Right lobe of liver (tissue), 6 donors: Measurements from ENCODE around the gene SLC2A4. TPM values are rescaled to one million over a fixed set of nuclear protein-coding genes. Genes with fewer than 3 reads are reported as not detected.

Experiments used
- ATAC-seq, 4 donors: fragments of 200-7000 bp; cut with Tn5 transposase; one replicate each; pipeline ENCODE4 v1.9.1; 2020; ENCODE audit warnings: mild to moderate bottlenecking in 4 of 4, moderate library complexity in 4 of 4
- DNase-seq, 3 donors: peaks; one replicate each; pipeline ENCODE4 v3.0.0-alpha.2; 2020
- H3K27ac ChIP-seq, 3 donors: fragments of 200-600 bp; one replicate each; pipeline ENCODE4 v1.8.0; 2022
- H3K27me3 ChIP-seq, 2 donors: fragments of 200-600 bp; one replicate each; pipeline ENCODE4 v1.8.0; 2022
- H3K36me3 ChIP-seq, 4 donors: fragments of 200-600 bp; sonication (generic) in 1 of 4; one replicate each; pipeline versions ENCODE4 v1.5.1 to v1.8.0; 2017 to 2022; ENCODE audit warnings: control low read depth in 1 of 4
- H3K4me1 ChIP-seq, 4 donors: fragments of 200-600 bp; sonication (generic) in 1 of 4; one replicate each; pipeline versions ENCODE4 v1.5.1 to v1.8.0; 2017 to 2022; ENCODE audit warnings: control low read depth in 1 of 4
- H3K4me3 ChIP-seq, 3 donors: fragments of 200-600 bp; one replicate each; pipeline ENCODE4 v1.8.0; 2022
- H3K9me3 ChIP-seq, 4 donors: fragments of 200-600 bp; sonication (generic) in 1 of 4; one replicate each; pipeline versions ENCODE4 v1.5.1 to v1.8.0; 2017 to 2022; ENCODE audit warnings: control low read depth in 1 of 4
- POLR2A ChIP-seq: fragments of 450-650 bp; IDR thresholded peaks from one replicate; pipeline ENCODE4 v1.6.1; 2017; ENCODE audit warnings: antibody characterized with exemption, mild to moderate bottlenecking
- WGBS: methylation state at CpG from one replicate; pipeline ENCODE4 v1.1.6; 2018; ENCODE audit warnings: low coverage, low lambda C conversion rate; ENCODE audit not compliant: insufficient coverage; ENCODE audit errors: missing lambda C conversion rate; 5-methylcytosine and 5-hydroxymethylcytosine counted together
- intact Hi-C, 2 donors: fragments of 100-400 bp; cut with DNase I; formaldehyde crosslinking; loops; one replicate each; pipeline versions ENCODE4 v1.11.2 to v1.14.1; 2022
- total RNA-seq, 6 experiments: library from RNA; depleted of rRNA in 2 of 6; stranded (reverse); fragments of >200 nt in 2 of 6; fragmentation: NEBNext Ultra II Directional in 3 of 6; extraction: Animal tissue kit (Norgen Biotek cat#: 25700) in 3 of 6; gene quantifications; one replicate each; pipeline versions ENCODE4 v1.1.0 to v1.2.4, GENCODE V29; 2016 to 2023
- TF ChIP-seq, protein P1 (sequence below), 4 donors: fragments of 200-600 bp in 3 of 4; fragments of 450-650 bp in 1 of 4; IDR thresholded peaks; one replicate each; pipeline versions ENCODE4 v1.5.1 to v1.8.0; 2016 to 2022; ENCODE audit warnings: antibody characterized with exemption in 4 of 4, mild to moderate bottlenecking in 2 of 4
- donor health status: DM: no; HTN: yes; CAD: no.
- donor health status: DM: no; HTN: no; CAD: no.
- donor health status: DM: no; HTN: no; CAD: no.
- donor health status: DM: no; HTN: yes; CAD: no.
- donor health status: DM: no; HTN: yes; CAD: no.

Gene SLC2A4
- total RNA-seq, 6 experiments from 2014 or later: 0.66 to 2.1 (median 1.4) TPM

DNA sequence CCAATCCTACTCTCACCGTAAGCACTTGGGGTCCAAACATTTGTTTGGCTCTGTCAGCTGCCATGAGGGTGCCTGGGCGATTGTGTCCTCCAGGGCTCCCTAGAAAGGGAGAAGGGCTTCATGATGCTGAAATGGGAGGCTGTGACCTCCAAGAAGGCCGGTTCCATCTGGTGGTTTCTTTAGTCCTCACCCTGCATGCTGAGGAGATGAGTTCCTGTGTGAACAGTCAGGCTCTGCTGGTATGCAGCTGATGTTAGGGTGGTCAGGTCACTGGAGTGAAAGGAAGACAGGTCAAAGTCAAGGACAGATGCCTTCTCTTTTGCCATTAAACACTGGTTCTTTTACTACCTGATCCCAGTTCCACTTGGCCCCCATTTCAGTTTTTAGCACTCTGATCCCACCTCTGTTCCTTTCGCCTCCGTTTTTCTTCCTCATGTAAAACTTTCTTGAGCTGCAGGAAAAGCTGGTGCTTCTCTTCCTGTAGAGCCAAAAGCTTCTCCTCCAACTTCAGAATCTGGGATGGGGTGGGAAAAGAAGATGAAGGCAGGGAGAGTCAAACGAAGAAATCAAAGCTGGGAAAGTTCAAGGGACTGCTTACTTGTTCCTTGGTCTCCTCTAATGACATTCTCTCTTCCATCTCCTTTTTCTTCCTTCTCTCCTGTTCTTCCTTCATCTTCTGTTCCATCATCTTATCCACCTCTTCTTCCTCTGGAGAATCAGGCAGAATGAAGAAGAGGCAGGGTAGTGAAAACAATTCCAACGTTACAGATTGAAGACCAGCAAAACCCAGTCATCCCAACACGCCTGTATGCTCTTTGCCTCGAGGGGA is 32.6 kb downstream of the SLC2A4 start:
- intact Hi-C loops: no loop called here
- peaks cover 11 to 58% (median 31%) of the 10 kb centered on the region in 4 donors for H3K36me3 ChIP-seq
- WGBS: 34% methylated on average over 8 of the region's 9 CpGs
- no peaks in the 10 kb centered on the region for H3K9me3 ChIP-seq
- ATAC-seq (no peak), DNase-seq (no peak)
- TF ChIP-seq, protein P1, sequence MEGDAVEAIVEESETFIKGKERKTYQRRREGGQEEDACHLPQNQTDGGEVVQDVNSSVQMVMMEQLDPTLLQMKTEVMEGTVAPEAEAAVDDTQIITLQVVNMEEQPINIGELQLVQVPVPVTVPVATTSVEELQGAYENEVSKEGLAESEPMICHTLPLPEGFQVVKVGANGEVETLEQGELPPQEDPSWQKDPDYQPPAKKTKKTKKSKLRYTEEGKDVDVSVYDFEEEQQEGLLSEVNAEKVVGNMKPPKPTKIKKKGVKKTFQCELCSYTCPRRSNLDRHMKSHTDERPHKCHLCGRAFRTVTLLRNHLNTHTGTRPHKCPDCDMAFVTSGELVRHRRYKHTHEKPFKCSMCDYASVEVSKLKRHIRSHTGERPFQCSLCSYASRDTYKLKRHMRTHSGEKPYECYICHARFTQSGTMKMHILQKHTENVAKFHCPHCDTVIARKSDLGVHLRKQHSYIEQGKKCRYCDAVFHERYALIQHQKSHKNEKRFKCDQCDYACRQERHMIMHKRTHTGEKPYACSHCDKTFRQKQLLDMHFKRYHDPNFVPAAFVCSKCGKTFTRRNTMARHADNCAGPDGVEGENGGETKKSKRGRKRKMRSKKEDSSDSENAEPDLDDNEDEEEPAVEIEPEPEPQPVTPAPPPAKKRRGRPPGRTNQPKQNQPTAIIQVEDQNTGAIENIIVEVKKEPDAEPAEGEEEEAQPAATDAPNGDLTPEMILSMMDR (IDR thresholded peaks at IDR 0.05): no peak
- no peak for TF ChIP-seq POLR2A
- H3K4me3 ChIP-seq: peak overlapping the region; percentile 72 to 95 (median 82)
- H3K27ac ChIP-seq: peak overlapping the region in 2 of 3 donors; percentile 84 to 96
- H3K4me1 ChIP-seq: peaks cover 0 to 21% (median 12%) of the 10 kb centered on the region in 4 donors
- H3K27me3 ChIP-seq: no peaks in the 10 kb centered on the region

DNA sequence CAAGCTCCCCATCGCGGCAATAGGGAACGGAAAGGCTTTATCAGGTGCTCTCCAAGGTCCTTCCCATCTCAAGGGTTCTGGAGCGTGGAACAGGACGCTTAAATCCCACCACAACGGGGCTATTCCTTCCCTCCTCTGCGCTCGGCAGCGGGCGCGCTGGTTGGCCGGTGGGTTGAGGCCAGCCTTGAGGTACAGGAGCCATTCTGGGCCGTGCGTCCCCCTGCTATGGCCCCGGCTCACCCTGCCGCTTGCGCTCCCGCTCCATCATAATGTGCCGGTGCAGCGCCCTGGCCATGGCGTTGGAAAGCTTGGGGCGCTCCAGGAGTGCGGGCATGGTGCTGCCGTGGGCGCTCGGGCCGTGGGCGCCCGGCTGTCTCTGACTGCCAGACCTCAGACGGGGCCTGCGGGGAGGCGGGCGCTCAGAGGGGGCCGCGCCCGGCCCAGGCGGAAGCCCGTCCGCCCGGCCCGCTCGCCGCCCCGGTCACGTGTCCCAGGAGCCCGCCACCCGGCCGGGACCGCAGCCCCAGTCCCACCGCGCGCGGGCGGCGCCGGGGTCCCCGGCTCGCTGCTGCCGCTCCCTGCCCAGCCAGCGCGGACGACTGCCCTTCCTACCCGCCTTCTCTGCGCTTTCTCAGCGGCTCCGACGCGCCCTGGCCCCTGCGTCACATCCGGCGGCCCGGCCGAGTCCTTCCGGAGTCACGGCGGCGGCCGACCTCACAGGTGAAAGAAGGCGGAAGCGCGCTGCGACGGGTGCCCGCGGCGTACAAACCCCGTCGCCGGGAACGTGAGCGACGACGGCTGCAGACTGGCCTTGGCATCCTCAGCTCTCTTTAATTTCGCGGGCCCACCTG is 33.4 kb downstream of the SLC2A4 start, which contains the start of gene GPS2:
Gene GPS2 (minus strand): TSS at position 642 of the 851 bp plus-strand sequence. CDS start 308 bp downstream, at position 334.
- H3K36me3 ChIP-seq: peaks cover 7 to 53% (median 27%) of the 10 kb centered on the region in 4 donors
- no peaks in the 10 kb centered on the region for H3K9me3 ChIP-seq
- ATAC-seq: peak; percentile 85 to 93 (median 88)
- TF ChIP-seq, protein P1 (IDR thresholded peaks at IDR 0.05): no peak
- TF ChIP-seq POLR2A: peak; percentile 89
- intact Hi-C loops: no loop called here
- H3K27ac ChIP-seq: peak within 1 kb of the TSS; percentile 84 to 96 (median 91)
- peak; percentile 95 to 96 (median 96) for DNase-seq
- H3K4me3 ChIP-seq: peak within 1 kb of the TSS; percentile 72 to 95 (median 82)
- peaks cover 0 to 13% (median 6%) of the 10 kb centered on the region in 4 donors for H3K4me1 ChIP-seq
- 1% methylated on average over 18 of the region's 95 CpGs for WGBS
- no peaks in the 10 kb centered on the region for H3K27me3 ChIP-seq

DNA sequence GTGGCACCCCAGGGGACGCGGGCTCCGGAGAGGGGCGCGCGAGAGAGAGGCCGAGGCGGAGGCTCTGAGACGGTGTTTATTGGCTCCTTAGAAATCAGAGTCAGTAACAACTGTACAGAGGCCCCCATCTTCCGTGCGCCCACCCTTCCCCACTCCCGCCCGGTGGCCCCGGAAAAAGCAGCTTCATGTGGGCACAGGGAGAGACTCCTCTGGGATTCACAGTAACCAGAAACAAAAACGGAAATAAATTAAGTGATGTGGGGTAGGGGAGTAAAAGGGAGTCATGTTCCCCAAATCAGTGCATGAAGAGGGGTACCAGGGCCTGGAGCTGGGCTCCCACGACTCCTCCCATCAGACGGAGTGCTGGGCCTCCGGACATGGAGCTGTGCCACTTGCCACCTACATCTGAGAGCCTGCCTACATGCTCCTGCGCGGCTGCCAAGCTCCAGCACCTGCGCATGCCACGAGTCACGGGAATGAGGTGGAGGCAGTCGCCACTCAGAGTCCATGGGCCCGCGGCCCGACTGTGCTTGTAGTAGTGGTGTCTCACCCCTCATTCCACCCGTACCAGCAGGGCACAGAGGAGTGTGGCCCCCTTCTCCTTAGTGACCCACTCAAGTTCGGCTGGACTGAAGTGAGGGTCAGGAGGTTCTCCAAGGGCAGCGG is 34.2 kb downstream of the SLC2A4 start:
- Histone ChIP-seq H3K9me3 (no peaks in the 10 kb centered on the region), H3K36me3 (peaks cover 0 to 49% (median 22%) of the 10 kb centered on the region in 4 donors), H3K27me3 (no peaks in the 10 kb centered on the region), H3K4me3 (peak overlapping the region; percentile 72 to 95 (median 82)), H3K4me1 (peaks cover 0 to 12% (median 6%) of the 10 kb centered on the region in 4 donors), H3K27ac (peak overlapping the region; percentile 84 to 96 (median 91))
- DNase-seq (no peak), ATAC-seq (peak in 3 of 4 donors; percentile 8 to 17 (median 15))
- intact Hi-C loops: no loop called here
- no peak for TF ChIP-seq POLR2A
- TF ChIP-seq, protein P1 (IDR thresholded peaks at IDR 0.05): no peak
- 9% methylated on average over 17 of the region's 30 CpGs for WGBS

DNA sequence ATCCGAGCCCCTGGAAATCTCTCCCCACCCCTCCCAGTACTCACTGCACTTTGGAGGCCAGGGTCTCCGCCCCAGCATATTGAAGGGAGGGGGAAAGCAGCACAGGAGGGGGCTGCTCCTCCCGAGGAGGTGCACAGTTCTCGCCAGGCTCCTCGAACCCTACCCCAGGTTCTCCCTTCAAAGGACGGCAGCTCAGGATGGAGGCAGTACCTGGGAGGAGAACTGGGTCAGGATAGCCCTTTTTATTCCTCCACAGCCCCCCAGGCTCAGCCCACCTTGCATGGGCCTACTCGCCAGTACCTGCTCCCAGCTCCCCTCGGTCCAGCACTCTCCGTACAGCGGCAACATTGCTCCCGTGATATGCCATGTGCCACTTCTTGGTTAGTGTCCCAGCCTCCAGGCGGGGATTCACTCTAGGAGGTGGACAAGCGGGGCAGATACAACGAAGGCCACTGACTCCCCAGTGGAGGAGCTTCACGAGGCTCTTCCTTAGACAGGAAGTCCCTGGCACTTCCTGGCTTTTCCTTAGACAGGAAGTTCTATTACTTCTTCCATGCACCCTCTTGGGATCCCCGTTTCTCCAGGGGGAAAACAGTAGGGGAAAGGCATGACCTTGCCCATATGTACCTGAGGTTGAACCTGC is 35.8 kb downstream of the SLC2A4 start:
- TF ChIP-seq, protein P1 (IDR thresholded peaks at IDR 0.05): no peak
- TF ChIP-seq POLR2A: no peak
- intact Hi-C loops: no loop called here
- ATAC-seq: no peak

More for the DNA sequence above, 35.8 kb downstream of the SLC2A4 start:
- 86% methylated on average over 9 of the region's 16 CpGs for WGBS
- Histone ChIP-seq H3K4me3 (no peak overlapping the region), H3K27me3 (no peaks in the 10 kb centered on the region), H3K36me3 (peaks cover 0 to 47% (median 15%) of the 10 kb centered on the region in 4 donors), H3K9me3 (no peaks in the 10 kb centered on the region), H3K27ac (no peak overlapping the region), H3K4me1 (peaks cover 0 to 12% (median 6%) of the 10 kb centered on the region in 4 donors)
- DNase-seq: no peak
